HG03342 (cell line): ENCODE measurements around the gene RAB21.
"Not testable (repeated sequence)": the region's sequence is repeated elsewhere in the genome, so short reads cannot be mapped to it uniquely, and the experiment has no call there.

ENCODE experiments used
- ATAC-seq: cut with Tn5 transposase; IDR thresholded peaks from one replicate; pipeline ENCODE4 v1.9.1; 2021; ENCODE audit warnings: mild to moderate bottlenecking, moderate library complexity; ENCODE audit not compliant: unreplicated experiment

The RAB21 gene

DNA sequence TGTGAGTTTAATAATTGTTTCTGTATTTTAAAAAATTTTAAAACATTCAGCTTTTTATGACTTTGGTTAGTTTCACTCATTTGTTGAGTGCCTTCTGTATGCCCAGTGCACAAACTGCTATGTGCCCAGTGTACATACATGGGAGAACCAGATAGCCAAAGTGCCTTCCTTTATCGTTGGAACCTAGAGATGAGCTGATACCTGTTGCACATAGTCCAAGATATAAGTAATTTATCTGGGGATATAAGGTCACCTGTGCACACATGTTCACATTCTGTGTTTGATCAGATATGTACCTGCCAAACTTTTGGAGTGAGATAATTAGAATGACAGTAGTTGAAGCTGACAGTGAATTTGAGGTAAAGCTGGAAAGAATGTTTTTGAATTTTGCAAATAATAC, 37.9 kb downstream of the RAB21 start:
- ATAC-seq, result no peak

DNA sequence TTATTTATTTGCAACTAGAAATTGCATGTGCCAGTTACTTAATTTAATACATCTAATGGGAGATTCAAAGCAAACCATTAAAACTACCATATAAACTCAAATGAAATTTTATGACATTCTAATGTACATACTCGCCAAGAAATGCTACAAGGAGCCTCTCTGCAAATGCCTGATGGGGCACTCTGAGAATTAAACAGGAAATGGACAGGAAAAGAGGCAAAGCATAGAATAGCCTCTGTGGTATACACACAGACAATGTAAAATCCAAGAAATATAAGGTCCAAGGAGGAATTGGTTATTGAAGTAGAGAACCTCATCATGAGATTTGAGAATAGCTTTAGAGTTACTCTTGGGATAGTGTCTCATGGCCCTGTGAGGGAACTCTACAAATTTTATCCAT, 41.2 kb downstream of the RAB21 start:
- ATAC-seq, result no peak

DNA sequence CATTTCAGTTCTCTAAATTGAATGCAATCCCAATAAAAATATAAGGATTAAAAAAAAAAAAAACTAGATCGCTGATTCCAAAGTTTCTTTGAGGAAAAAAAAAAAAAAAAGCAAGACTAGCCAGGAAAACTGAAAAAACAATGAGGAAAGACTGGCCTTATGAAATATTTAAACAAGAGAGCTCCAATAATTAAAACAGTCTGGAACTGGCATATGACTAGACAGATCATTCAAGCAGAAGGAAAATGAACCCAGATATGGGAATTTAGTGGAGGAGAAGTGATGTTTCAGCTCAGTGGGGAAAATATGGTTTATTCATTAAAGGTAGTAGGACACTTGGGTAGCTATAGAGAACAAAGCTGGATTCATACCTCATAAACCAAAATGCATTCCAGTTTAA, 42.9 kb downstream of the RAB21 start:
- ATAC-seq, result no peak

DNA sequence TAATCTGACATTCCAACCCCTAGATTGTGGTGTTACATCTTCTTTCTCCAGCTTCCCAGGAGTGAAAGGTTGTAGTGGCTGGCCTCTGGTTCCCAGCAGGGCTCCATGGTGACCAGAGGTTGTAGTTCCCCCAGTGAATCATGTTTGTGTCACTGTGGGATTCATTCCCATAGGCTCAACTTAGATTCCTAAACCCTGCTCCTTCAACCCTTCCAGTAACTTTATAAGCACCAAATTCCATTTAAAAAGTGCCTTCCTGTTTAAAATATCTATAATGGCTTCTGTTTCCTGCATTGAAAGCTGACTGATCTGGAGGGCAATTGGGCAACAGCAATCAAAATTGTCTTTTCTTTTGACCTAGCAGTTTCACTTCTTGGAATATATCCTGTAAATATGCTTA, 44.4 kb downstream of the RAB21 start:
- no peak for ATAC-seq

DNA sequence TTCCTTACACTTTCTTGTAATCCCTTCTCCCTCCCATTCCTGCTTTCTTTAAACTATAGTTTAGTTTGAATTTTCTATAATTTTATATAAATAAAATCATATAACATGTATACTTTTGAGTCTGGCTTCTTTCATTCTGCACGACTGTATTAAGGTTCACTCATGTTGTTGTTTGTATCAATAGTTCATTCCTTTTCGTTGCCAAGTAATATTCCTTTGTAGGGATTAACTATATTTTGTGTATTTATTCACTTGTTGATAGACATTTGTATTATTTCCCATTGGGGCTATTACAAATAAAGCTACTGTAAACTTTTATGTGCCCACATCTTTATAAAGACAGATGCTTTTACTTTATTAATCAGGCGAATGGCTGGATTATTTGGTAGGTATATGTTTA, 45.5 kb downstream of the RAB21 start:
- no peak for ATAC-seq

DNA sequence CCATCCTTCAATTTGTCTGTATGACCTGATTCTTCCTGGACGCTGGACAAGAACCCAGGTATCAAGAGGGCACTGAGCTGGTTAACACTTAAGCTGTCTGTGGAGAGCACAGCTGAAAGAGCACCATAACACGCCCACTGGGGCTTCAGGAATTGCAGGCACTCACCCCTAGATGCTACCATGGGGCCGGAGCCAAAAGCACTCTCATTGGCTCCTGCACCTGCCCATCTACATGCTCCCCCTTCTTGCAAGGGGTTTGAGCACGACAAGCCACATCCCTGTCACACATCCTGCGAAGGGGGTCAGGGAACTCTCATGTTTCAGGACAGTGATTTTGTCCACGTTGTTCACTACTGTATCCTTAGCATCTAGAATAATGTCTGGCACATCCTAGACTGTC, 49.8 kb downstream of the RAB21 start:
- no peak for ATAC-seq

DNA sequence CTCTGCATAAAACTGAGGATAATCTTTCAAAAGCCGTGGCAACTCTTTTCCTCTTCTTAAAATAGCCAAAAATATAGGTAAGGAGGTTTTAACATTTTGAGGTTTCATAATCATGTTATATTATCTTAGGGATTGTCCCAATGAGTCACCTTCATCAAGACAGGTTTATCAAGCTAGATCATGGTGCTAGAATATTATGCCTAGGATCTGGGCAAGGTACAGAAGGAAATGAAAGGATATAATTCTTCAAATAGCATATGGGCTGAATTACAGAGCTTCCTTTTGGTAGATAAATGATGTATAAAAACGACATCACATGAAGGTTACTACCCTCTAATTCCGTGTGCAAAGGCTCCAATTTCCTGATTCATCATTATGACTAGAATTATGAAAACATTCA, 56.3 kb downstream of the RAB21 start:
- no peak for ATAC-seq

- ATAC-seq, result not testable (repeated sequence)
These were observed 60.6 kb downstream of the RAB21 start for GRCh38 chr12:71815242-71815641.

DNA sequence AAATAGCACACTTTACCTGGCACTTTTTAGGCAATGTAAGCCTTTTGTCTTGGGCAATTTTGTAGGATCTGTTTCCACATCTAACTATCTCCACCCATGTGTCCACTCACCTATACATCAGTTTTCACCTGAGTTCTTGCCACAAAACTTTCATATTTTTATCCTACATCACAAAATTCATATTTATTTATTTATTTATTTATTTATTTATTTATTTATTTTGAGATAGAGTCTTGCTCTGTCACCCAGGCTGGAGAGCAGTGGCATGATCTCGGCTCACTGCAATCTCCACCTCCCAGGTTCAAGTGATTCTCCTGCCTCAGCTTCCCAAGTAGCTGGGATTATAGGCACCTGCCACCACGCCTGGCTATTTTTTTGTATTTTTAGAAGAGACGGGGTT, 67.4 kb downstream of the RAB21 start:
- not testable (repeated sequence) for ATAC-seq

GRCh38 chr12:71828813-71829212, 74.2 kb downstream of the RAB21 start:
- ATAC-seq, result no peak

DNA sequence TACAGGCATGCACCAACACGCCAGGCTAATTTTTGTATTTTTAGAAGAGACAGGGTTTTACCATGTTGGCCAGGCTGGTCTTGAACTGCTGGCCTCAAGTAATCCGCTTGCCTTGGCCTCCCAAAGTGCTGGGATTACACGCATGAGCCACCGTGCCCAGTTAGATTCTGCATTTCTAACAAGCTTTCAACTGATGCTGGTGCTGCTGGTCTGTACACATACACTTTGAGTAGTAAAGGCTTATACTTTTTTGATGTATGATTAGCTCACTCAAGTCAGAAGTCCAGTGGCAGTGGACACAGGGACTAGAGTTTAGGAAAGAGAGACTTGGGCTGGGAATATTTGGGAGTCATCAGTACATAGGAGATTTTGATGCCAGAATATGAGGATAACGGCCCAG, 82.7 kb downstream of the RAB21 start:
- no peak for ATAC-seq

DNA sequence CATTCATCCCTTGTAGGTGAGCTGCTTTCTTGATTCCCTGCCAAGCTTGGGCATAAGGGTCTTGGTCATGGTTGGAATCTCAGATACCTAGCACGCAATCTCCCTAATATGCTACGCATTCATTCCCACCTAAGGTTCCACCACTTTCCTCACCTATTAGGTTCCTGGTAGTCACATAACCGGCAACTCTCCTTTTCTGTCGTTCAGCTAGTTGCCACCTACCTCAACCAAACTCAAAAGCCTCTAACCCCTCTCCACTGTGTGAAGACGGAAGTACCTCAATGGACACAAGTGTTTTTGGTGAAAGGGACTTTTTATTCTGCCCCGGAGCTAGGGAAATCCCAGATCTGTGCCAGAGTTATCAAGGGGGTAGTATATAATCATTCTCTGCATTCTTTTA, 83.6 kb downstream of the RAB21 start:
- ATAC-seq, result no peak

GRCh38 chr12:71838676-71839075, 84.0 kb downstream of the RAB21 start:
- ATAC-seq, result no peak

GRCh38 chr12:71840231-71840847, 85.7 kb downstream of the RAB21 start:
- ATAC-seq, result peak; percentile 5

- ATAC-seq, result no peak
These were observed 91.8 kb downstream of the RAB21 start for GRCh38 chr12:71846322-71846940.

GRCh38 chr12:71848212-71848611, 93.5 kb downstream of the RAB21 start:
- peak; percentile 59 for ATAC-seq

DNA sequence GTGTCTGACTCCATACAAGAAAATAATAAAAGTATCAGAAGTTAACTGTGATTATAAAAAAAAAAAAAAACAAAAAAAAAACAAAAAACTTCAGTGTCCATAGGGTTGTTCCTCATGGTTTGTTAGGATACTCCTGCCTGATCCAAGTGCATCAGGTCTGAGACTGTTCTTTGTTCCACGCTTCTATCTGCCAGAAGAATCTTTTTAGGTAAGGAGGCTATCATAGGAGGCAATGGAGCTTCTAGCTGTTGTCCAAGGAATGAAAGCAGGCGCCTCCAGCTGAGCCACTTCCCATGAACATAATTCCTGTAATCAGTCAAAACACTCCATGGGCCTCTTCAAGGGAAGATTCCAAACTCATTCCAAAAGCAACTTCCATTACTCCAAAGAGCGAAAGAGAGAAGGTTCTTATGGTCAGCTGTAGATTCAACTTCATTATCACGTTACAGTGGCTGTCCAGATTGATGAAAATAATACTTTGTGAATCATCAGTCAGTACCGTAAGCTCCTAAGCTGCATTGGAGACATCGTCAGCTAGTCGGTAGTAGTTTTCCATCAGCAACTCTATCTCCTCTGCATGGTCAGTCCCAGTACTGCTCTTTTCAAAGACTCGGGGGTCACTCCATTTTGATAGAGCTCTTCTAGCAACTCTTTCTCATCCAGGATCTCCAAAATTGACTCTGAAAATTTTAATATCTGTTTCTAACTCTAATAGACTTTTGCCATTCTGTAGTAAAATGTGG, 94.6 kb downstream of the RAB21 start:
- no peak for ATAC-seq
